Erythroblast (primary cell): ENCODE results near the gene BRD3OS.

ENCODE experiments used
- GATA1 ChIP-seq: IDR thresholded peaks from 2 replicates; pipeline ENCODE4 v1.6.1; 2011; ENCODE audit warnings: low read depth, mild to moderate bottlenecking, control low read depth, low read length, moderate library complexity
- POLR2A ChIP-seq: IDR thresholded peaks from 2 replicates; pipeline ENCODE4 v1.6.1; 2011; ENCODE audit warnings: mild to moderate bottlenecking, low read length

DNA sequence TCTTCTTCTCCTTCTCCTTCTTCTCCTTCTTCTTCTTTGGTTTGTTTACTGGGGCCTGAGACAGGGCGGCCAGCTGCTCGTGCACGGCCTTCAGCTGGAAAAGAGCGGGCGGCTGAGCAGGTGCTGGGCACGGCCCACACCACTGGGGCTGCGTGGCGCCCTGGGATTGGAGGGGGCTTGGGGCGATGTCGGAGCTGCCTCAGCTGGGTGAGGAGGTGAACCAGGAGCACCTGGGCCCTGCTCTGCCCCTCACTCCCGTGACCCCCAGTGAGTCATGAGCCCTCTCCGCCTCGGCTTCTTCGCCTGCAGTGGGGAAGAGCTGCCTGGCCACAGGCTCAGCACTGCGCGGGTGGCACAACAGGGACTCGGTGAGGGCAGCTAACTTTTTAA lies 14.9 kb downstream of the BRD3OS start:
- TF ChIP-seq POLR2A (no peak), GATA1 (no peak)
